Measurements from ENCODE around the gene SPDYE4. TPM values are rescaled to one million over a fixed set of nuclear protein-coding genes. Genes with fewer than 3 reads are reported as not detected.

SPDYE4 gene
- total and polyA plus RNA-seq, 8 donors: not detected

GRCh38 chr17:8718001-8718563, 40.3 kb downstream of the SPDYE4 start:
- Histone ChIP-seq H3K27ac (no peak overlapping the region), H3K4me1 (no peaks in the 10 kb centered on the region), H3K9me3 (no peaks in the 10 kb centered on the region), H3K4me3 (no peak overlapping the region), H3K36me3 (no peaks in the 10 kb centered on the region), H3K27me3 (no peaks in the 10 kb centered on the region)
- WGBS, 5 donors: 92 to 97% (median 95%) methylated on average over 20 to 37 of the region's 37 CpGs
- DNase-seq: no peak
- intact Hi-C loops (cut with DNase I; ENCODE audit: low total_unique reads): no loop called here
- TF ChIP-seq EP300 (IDR thresholded peaks at IDR 0.05): no peak
- TF ChIP-seq, protein P1, sequence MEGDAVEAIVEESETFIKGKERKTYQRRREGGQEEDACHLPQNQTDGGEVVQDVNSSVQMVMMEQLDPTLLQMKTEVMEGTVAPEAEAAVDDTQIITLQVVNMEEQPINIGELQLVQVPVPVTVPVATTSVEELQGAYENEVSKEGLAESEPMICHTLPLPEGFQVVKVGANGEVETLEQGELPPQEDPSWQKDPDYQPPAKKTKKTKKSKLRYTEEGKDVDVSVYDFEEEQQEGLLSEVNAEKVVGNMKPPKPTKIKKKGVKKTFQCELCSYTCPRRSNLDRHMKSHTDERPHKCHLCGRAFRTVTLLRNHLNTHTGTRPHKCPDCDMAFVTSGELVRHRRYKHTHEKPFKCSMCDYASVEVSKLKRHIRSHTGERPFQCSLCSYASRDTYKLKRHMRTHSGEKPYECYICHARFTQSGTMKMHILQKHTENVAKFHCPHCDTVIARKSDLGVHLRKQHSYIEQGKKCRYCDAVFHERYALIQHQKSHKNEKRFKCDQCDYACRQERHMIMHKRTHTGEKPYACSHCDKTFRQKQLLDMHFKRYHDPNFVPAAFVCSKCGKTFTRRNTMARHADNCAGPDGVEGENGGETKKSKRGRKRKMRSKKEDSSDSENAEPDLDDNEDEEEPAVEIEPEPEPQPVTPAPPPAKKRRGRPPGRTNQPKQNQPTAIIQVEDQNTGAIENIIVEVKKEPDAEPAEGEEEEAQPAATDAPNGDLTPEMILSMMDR (IDR thresholded peaks at IDR 0.05): no peak

GRCh38 chr17:8713878-8714277, 44.5 kb downstream of the SPDYE4 start:
- Histone ChIP-seq H3K27me3 (no peaks in the 10 kb centered on the region), H3K9me3 (no peaks in the 10 kb centered on the region), H3K4me1 (no peaks in the 10 kb centered on the region), H3K36me3 (no peaks in the 10 kb centered on the region), H3K27ac (no peak overlapping the region), H3K4me3 (no peak overlapping the region)
- TF ChIP-seq, protein P1 (IDR thresholded peaks at IDR 0.05): no peak
- TF ChIP-seq EP300 (IDR thresholded peaks at IDR 0.05) (no peak), POLR2A (IDR thresholded peaks at IDR 0.05) (no peak), POLR2AphosphoS5 (IDR thresholded peaks at IDR 0.05) (no peak)
- DNase-seq: no peak
- WGBS, 5 donors: 82 to 95% (median 87%) methylated on average over 5 of the region's 5 CpGs
- intact Hi-C loops (cut with DNase I; ENCODE audit: low total_unique reads): no loop called here

GRCh38 chr17:8713315-8713714, 45.0 kb downstream of the SPDYE4 start:
- DNase-seq: no peak
- H3K4me3 ChIP-seq: no peak overlapping the region
- TF ChIP-seq, protein P1 (IDR thresholded peaks at IDR 0.05): no peak
- no peak for TF ChIP-seq EP300 (IDR thresholded peaks at IDR 0.05)
- no peak for TF ChIP-seq POLR2AphosphoS5 (IDR thresholded peaks at IDR 0.05)
- no peak for TF ChIP-seq POLR2A (IDR thresholded peaks at IDR 0.05)
- peaks cover 0 to under 1% (median 0%) of the 10 kb centered on the region in 4 donors for H3K4me1 ChIP-seq
- H3K27me3 ChIP-seq: no peaks in the 10 kb centered on the region
- 68 to 83% (median 76%) methylated on average over 3 of the region's 3 CpGs for WGBS, 5 donors
- H3K27ac ChIP-seq: no peak overlapping the region
- H3K36me3 ChIP-seq: no peaks in the 10 kb centered on the region
- H3K9me3 ChIP-seq: no peaks in the 10 kb centered on the region
- intact Hi-C loops (cut with DNase I; ENCODE audit: low total_unique reads): no loop called here

DNA sequence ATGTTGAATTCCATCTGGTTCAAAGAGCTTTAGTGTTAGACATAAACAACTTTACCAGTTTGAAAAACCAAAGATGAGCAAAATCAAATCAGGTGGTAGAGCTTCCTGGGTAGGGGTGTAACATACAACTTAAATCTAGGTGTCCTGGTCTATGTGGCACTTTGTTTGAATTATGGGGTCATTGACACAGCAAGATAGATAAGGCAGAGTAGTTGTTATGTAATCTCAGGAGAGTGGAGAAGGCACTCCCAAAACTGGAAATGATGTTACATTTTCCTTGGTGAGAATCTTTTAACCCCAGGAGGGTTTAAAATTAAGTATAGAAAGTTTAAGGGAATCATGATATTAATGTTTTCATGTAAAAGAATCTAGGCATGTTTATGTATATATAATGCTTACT, 45.6 kb downstream of the SPDYE4 start:
- no peaks in the 10 kb centered on the region for H3K36me3 ChIP-seq
- no peaks in the 10 kb centered on the region for H3K27me3 ChIP-seq
- intact Hi-C loops (cut with DNase I; ENCODE audit: low total_unique reads): no loop called here
- no peak for DNase-seq
- no peak overlapping the region for H3K27ac ChIP-seq
- H3K9me3 ChIP-seq: no peaks in the 10 kb centered on the region
- H3K4me3 ChIP-seq: no peak overlapping the region
- peaks cover 0 to 7% (median 2%) of the 10 kb centered on the region in 4 donors for H3K4me1 ChIP-seq
- TF ChIP-seq, protein P1 (IDR thresholded peaks at IDR 0.05): no peak
- TF ChIP-seq POLR2A (IDR thresholded peaks at IDR 0.05) (no peak), POLR2AphosphoS5 (IDR thresholded peaks at IDR 0.05) (no peak), EP300 (IDR thresholded peaks at IDR 0.05) (no peak)
